ENCODE data around the gene NME5.
"Not testable (repeated sequence)": the region's sequence is repeated elsewhere in the genome, so short reads cannot be mapped to it uniquely, and the experiment has no call there.

NME5 gene

DNA sequence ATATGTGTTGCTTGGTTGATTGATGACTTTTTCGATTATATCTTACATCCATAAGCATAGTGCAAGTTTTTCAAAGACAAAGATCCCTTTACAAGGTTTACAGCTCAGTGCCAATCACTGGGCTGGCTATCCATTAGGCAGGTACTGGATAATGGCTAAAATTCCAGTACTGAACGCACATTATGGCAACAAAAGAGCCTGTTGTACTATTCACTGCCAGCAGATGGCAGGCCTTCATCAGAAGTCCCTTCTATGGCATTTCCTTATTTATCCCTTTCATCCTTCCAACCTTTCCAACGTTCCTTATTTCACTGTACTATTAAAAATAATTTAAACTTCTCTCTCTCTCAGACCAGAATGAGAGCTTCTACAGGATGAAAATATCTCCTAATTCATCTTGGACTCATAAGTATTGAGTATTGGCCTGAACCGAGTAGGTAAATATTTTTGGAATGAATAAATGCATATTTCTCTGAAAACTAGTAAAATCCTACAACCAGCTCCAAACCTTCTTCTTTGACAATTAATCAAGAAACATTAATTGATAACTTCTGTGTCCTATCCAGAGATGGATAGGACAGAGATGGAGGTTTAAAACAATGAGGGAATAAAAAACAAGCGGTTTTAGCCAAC is 62.0 kb downstream of the NME5 start:
- peak; percentile 27 to 77 for DNase-seq

DNA sequence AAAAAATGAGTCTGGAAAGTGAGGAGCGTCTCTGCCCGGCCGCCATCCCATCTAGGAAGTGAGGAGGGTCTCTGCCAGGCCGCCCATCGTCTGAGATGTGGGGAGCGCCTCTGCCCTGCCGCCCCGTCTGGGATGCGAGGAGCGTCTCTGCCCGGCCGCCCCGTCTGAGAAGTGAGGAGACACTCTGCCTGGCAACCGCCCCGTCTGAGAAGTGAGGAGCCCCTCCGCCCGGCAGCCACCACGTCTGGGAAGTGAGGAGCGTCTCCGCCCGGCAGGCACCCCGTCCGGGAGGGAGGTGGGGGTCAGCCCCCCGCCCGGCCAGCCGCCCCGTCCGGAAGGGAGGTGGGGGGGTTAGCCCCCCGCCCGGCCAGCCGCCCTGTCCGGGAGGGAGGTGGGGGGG is 69.2 kb downstream of the NME5 start:
- DNase-seq = not testable (repeated sequence)

GRCh38 chr5:138068742-138069600 is 70.3 kb downstream of the NME5 start:
- peak; percentile 57 to 82 for DNase-seq

DNA sequence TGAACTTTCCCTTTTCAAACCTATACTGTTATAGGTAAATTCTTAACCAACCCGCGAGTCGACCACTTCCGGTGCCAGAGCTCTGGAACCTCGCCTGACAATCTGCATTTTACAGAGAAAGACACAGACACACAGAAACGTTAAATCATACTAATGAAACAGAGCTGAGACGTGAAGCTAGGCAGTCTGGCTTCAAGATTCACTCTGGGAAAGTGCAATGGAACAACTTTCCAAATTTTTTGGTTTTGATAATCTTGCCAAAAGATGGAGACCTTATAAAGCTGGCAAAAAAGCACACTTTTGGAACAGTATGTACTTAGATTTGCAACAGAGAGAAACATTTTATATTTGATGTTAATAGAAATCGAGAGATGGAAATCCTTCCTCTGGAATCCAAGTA is 71.3 kb downstream of the NME5 start:
- DNase-seq = no peak

Measured in NCI-H526 (cell line).